Measurements from ENCODE around the gene ALLC.

Gene ALLC

DNA sequence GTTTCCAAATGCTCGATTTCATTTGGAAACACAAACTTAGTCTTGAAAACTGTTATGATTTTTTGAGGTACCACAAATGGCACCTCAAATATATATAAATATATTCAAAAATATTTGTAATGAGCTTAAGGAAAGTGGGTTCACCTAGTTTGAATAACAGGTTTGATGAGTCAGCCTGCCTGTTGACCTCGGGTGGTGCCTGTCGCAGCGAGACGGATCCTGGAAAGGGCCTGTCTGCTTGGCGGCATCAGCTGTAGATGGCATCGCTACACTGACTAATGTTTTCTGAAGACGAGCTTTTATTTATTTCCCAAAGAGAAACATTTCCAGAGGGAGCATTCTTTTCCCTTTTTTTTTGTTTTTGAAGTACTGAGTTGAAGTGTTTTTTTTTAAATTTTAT lies 6.9 kb downstream of the ALLC start:
- Histone ChIP-seq H3K79me2 (ENCODE audit: control insufficient read depth, low read length) (no peaks in the 10 kb centered on the region), H3K27ac (ENCODE audit: low read depth, low read length) (no peak overlapping the region), H3F3A (ENCODE audit: control insufficient read depth, insufficient read depth) (no peaks in the 10 kb centered on the region), H3K9me2 (replicated peaks; ENCODE audit: control insufficient read depth, low read length) (no peaks in the 10 kb centered on the region), H3K4me1 (ENCODE audit: control insufficient read depth, low read length) (peaks cover 22% of the 10 kb centered on the region), H4K20me1 (ENCODE audit: control insufficient read depth, insufficient read depth, low read depth, low read length) (no peaks in the 10 kb centered on the region), H3K27me3 (ENCODE audit: control insufficient read depth, low read length) (no peaks in the 10 kb centered on the region), H3K4me2 (ENCODE audit: low read length) (no peak overlapping the region), H3K4me3 (ENCODE audit: low read length) (no peak overlapping the region), H3K9me3 (ENCODE audit: control insufficient read depth, insufficient read depth, low read length) (no peaks in the 10 kb centered on the region), H3K36me3 (ENCODE audit: control insufficient read depth, low read length) (no peaks in the 10 kb centered on the region)
- TF ChIP-seq EZH2phosphoT487 (IDR thresholded peaks at IDR 0.05; ENCODE audit: borderline replicate concordance, low read length): no peak
- TF ChIP-seq, protein P1, sequence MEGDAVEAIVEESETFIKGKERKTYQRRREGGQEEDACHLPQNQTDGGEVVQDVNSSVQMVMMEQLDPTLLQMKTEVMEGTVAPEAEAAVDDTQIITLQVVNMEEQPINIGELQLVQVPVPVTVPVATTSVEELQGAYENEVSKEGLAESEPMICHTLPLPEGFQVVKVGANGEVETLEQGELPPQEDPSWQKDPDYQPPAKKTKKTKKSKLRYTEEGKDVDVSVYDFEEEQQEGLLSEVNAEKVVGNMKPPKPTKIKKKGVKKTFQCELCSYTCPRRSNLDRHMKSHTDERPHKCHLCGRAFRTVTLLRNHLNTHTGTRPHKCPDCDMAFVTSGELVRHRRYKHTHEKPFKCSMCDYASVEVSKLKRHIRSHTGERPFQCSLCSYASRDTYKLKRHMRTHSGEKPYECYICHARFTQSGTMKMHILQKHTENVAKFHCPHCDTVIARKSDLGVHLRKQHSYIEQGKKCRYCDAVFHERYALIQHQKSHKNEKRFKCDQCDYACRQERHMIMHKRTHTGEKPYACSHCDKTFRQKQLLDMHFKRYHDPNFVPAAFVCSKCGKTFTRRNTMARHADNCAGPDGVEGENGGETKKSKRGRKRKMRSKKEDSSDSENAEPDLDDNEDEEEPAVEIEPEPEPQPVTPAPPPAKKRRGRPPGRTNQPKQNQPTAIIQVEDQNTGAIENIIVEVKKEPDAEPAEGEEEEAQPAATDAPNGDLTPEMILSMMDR (IDR thresholded peaks at IDR 0.05; ENCODE audit: low read depth, low read length, poor library complexity, severe bottlenecking): no peak

DNA sequence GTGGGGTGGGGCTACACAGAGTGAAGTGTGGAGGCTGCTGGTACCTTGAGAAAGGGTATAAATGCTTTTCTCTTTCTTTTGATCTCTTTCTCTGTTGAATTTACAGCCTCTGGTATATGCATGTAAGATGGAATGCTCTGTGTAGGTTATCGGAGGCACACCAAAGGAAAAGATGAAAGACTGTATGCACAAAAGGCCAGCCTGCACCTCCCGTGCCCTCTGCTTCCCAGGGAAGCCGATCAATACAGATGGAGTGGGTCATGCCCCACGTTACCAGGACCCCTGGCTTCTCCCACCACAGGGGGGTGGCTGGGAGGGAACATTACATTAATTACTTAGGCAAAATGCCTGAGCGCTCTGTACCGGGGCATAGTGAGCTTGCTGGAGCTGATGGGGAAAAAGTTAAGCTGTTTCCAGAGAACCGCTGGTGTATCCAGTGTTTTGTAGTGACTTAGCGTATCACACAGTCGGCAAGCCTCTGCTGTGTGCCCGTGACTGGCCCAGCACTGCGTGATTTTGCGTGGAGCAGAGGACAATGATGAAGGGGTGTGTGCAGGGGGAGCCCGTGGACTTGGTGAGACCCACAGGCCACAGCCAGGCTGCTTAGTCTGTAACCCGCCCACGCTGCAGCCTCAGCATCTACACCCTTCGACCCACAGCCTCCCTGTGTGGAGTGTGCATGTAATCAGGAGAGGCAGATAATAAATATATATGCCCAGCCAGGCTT lies 8.0 kb downstream of the ALLC start:
- Histone ChIP-seq H3K36me3 (ENCODE audit: control insufficient read depth, low read length) (no peaks in the 10 kb centered on the region), H3K9me3 (ENCODE audit: control insufficient read depth, insufficient read depth, low read length) (no peaks in the 10 kb centered on the region), H3K79me2 (ENCODE audit: control insufficient read depth, low read length) (no peaks in the 10 kb centered on the region), H3K4me3 (ENCODE audit: low read length) (no peak overlapping the region), H3K4me1 (ENCODE audit: control insufficient read depth, low read length) (peaks cover 22% of the 10 kb centered on the region), H4K20me1 (ENCODE audit: control insufficient read depth, insufficient read depth, low read depth, low read length) (no peaks in the 10 kb centered on the region), H3K9me2 (replicated peaks; ENCODE audit: control insufficient read depth, low read length) (no peaks in the 10 kb centered on the region), H3K4me2 (ENCODE audit: low read length) (no peak overlapping the region), H3K27ac (ENCODE audit: low read depth, low read length) (no peak overlapping the region), H3F3A (ENCODE audit: control insufficient read depth, insufficient read depth) (no peaks in the 10 kb centered on the region), H3K27me3 (ENCODE audit: control insufficient read depth, low read length) (no peaks in the 10 kb centered on the region)
- no peak for TF ChIP-seq EZH2phosphoT487 (IDR thresholded peaks at IDR 0.05; ENCODE audit: borderline replicate concordance, low read length)
- TF ChIP-seq, protein P1 (IDR thresholded peaks at IDR 0.05; ENCODE audit: low read depth, low read length, poor library complexity, severe bottlenecking): no peak

DNA sequence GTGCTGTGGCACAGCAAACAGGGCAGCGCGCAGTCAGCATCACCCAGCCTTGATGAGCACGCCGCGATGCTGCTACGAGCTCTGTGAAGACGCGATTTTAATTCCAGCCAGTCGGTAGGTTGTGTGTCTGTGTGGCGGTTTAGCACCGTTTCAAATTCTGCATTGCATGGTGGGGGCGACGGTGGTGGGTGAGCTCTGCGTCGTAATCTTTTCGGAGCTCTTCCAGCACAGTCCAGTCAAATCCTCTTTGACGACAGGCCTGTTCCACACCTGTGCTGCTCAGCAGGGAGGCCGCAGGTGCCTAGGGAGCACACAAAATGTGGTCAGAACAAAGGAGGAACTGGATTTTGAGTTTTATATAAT lies 8.6 kb downstream of the ALLC start:
- peak overlapping the region; percentile 51; the same call in 1 of the 2 replicates for H3K4me2 ChIP-seq (ENCODE audit: low read length)
- no peaks in the 10 kb centered on the region for H3K79me2 ChIP-seq (ENCODE audit: control insufficient read depth, low read length)

More for the DNA sequence above, 8.6 kb downstream of the ALLC start:
- Histone ChIP-seq H3K27me3 (ENCODE audit: control insufficient read depth, low read length) (no peaks in the 10 kb centered on the region), H3K27ac (ENCODE audit: low read depth, low read length) (no peak overlapping the region), H3K9me3 (ENCODE audit: control insufficient read depth, insufficient read depth, low read length) (no peaks in the 10 kb centered on the region), H3K36me3 (ENCODE audit: control insufficient read depth, low read length) (no peaks in the 10 kb centered on the region), H3F3A (ENCODE audit: control insufficient read depth, insufficient read depth) (no peaks in the 10 kb centered on the region), H3K4me3 (ENCODE audit: low read length) (no peak overlapping the region), H3K9me2 (replicated peaks; ENCODE audit: control insufficient read depth, low read length) (no peaks in the 10 kb centered on the region), H3K4me1 (ENCODE audit: control insufficient read depth, low read length) (peaks cover 22% of the 10 kb centered on the region), H4K20me1 (ENCODE audit: control insufficient read depth, insufficient read depth, low read depth, low read length) (no peaks in the 10 kb centered on the region)
- TF ChIP-seq, protein P1 (IDR thresholded peaks at IDR 0.05; ENCODE audit: low read depth, low read length, poor library complexity, severe bottlenecking): no peak
- no peak for TF ChIP-seq EZH2phosphoT487 (IDR thresholded peaks at IDR 0.05; ENCODE audit: borderline replicate concordance, low read length)
